GM23248 (cell line): Measurements from ENCODE around the gene ALK. TPM values are rescaled to one million over a fixed set of nuclear protein-coding genes. Genes with fewer than 3 reads are reported as not detected.
A peak's percentile ranks its signal among the peaks of the same experiment; 100 is the strongest.

ENCODE experiments used
- DNase-seq: peaks from one replicate; pipeline ENCODE4 v3.0.0-alpha.2; 2015
- H2AFZ ChIP-seq: fragments of 200-600 bp; sonication (generic); 2 replicates; pipeline ENCODE4 v1.6.1; 2016; ENCODE audit warnings: antibody characterized with exemption
- H3F3A ChIP-seq: fragments of 200-600 bp; sonication (generic); 2 replicates; pipeline ENCODE4 v1.6.1; 2016; ENCODE audit warnings: mild to moderate bottlenecking, antibody characterized with exemption, mixed run types; ENCODE audit not compliant: insufficient read depth
- H3K27ac ChIP-seq: fragments of 200-600 bp; sonication (generic); 2 replicates; pipeline ENCODE4 v1.5.1; 2016; ENCODE audit warnings: mild to moderate bottlenecking
- H3K27me3 ChIP-seq: fragments of 200-600 bp; sonication (generic); replicated peaks from 2 replicates; pipeline ENCODE4 v1.6.1; 2016; ENCODE audit warnings: mild to moderate bottlenecking; ENCODE audit not compliant: insufficient read depth
- H3K36me3 ChIP-seq: fragments of 200-600 bp; sonication (generic); 2 replicates; pipeline ENCODE4 v1.6.1; 2016; ENCODE audit warnings: low read depth, mild to moderate bottlenecking
- H3K4me1 ChIP-seq: fragments of 200-600 bp; sonication (generic); 2 replicates; pipeline ENCODE4 v1.6.1; 2016; ENCODE audit warnings: mild to moderate bottlenecking; ENCODE audit not compliant: insufficient read depth
- H3K4me2 ChIP-seq: fragments of 200-600 bp; sonication (generic); one replicate; pipeline ENCODE4 v1.6.1; 2016; ENCODE audit warnings: mild to moderate bottlenecking; ENCODE audit not compliant: unreplicated experiment
- H3K4me3 ChIP-seq: fragments of 200-600 bp; sonication (generic); 2 replicates; pipeline ENCODE4 v1.5.1; 2016; ENCODE audit warnings: mild to moderate bottlenecking
- H3K79me2 ChIP-seq: fragments of 200-600 bp; sonication (generic); 2 replicates; pipeline ENCODE4 v1.6.1; 2016; ENCODE audit warnings: mild to moderate bottlenecking; ENCODE audit not compliant: insufficient read depth
- H3K9ac ChIP-seq: fragments of 200-600 bp; sonication (generic); 2 replicates; pipeline ENCODE4 v1.6.1; 2016; ENCODE audit warnings: mild to moderate bottlenecking
- H3K9me2 ChIP-seq: fragments of 200-600 bp; sonication (generic); 2 replicates; pipeline ENCODE4 v1.6.1; 2016; ENCODE audit warnings: mixed run types, mild to moderate bottlenecking, moderate library complexity; ENCODE audit not compliant: insufficient read depth
- H3K9me3 ChIP-seq: fragments of 200-600 bp; sonication (generic); one replicate; pipeline ENCODE4 v1.6.1; 2017; ENCODE audit warnings: low read depth
- H4K20me1 ChIP-seq: fragments of 200-600 bp; sonication (generic); 2 replicates; pipeline ENCODE4 v1.6.0; 2016; ENCODE audit not compliant: insufficient read depth
- EZH2 ChIP-seq: fragments of 200-600 bp; sonication (generic); IDR thresholded peaks from 2 replicates; pipeline ENCODE4 v1.6.1; 2018; ENCODE audit warnings: antibody characterized with exemption, mild to moderate bottlenecking; ENCODE audit not compliant: insufficient read depth, poor library complexity, severe bottlenecking
- EZH2phosphoT487 ChIP-seq: fragments of 200-600 bp; sonication (generic); IDR thresholded peaks from 2 replicates; pipeline ENCODE4 v1.6.1; 2018; ENCODE audit warnings: antibody characterized with exemption, moderate library complexity, mild to moderate bottlenecking, low read depth; ENCODE audit not compliant: insufficient read depth
- WGBS, 2 experiments: methylation state at CpG; one replicate each; pipeline ENCODE4 v1.1.6; 2015 to 2017; ENCODE audit warnings: low lambda C conversion rate in 2 of 2, low coverage in 1 of 2; ENCODE audit errors: missing lambda C conversion rate in 2 of 2; 5-methylcytosine and 5-hydroxymethylcytosine counted together
- in situ Hi-C: fragments of 300-500 bp; cut with MboI; formaldehyde crosslinking; loops from 2 replicates; pipeline ENCODE4 v1.15.0; 2020
- polyA plus RNA-seq: library from polyadenylated mRNA; unstranded; fragments of >200 nt; fragmentation: Nextera tagmentation; extraction: Ambion mirVana; gene quantifications from 2 replicates; pipeline ENCODE4 v1.2.1, GENCODE V29; 2016
- total RNA-seq: library from RNA; depleted of rRNA; stranded (reverse); fragments of >200 nt; shearing (Covaris generic); gene quantifications from 2 replicates; pipeline ENCODE4 v1.2.3, GENCODE V29; 2014

ALK gene
- total and polyA plus RNA-seq, 2 experiments from 2014 or later = under 0.01 to 0.05 TPM

DNA sequence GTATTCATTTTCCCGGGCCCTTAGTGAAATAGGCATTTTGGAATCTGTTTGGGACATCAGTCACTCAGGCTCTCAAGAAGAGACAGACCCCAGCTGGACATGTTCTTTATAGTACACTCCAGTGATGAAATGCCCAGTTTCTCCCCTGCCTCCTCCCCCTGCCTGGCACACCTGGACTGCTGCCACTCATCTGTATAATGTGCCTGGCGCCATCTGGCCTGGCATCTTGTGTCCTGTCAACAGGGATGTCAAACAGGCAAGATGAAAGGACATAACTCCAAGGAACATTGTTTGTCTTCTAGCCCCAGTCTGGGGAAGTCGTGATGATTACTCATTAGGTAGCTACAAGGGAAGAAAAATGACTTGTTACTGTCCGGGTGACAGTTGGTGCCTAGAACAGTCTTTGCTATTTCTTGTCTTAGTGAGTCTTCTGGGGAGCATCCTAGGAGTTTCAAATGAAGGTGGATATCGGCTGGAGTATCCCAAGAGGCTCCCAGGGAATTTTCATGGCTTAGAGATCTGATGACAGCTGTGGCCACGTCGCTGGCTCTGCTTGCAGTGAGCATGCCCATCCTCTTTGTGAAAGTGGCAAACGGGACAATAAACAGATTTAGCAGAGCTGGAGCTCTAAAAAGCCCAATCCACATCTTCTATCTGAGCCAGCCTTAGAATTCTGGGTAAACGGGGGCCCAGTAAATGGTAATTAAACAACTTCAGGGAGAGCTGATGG, 153.6 kb downstream of the ALK start:
- Histone ChIP-seq H3K4me2 (no peak overlapping the region), H3K9me3 (no peaks in the 10 kb centered on the region), H3K36me3 (no peaks in the 10 kb centered on the region), H3K27ac (no peak overlapping the region), H3F3A (peaks cover 23% of the 10 kb centered on the region), H3K27me3 (no peaks in the 10 kb centered on the region), H4K20me1 (no peaks in the 10 kb centered on the region), H2AFZ (no peak overlapping the region), H3K4me3 (no peak overlapping the region), H3K9me2 (no peaks in the 10 kb centered on the region), H3K9ac (no peak overlapping the region), H3K4me1 (peaks cover 24% of the 10 kb centered on the region), H3K79me2 (no peaks in the 10 kb centered on the region)
- WGBS, 2 experiments = 24 to 26% methylated on average over 9 of the region's 9 CpGs
- TF ChIP-seq EZH2 (no peak), EZH2phosphoT487 (no peak)
- DNase-seq = peak; percentile 12
- in situ Hi-C loops = no loop called here

DNA sequence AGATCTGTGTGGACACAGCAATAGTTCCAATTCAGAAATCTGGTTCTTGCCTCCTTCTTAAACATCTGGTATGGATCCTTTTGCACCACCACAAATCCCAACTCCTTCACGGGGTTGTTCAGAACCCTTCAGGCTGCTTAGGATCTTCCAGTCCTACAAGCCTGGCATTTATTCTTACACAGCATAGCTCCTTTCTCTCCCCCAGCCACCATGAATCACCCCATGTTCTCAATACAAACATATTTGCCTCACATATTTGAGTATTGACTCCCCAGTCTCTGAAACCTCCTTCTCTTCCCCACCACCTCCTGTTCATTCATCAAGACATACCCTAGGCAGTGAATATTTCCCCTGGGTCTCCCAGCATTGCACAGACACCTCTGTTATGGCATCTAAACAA, 155.2 kb downstream of the ALK start:
- peak; percentile 79 for DNase-seq
- no peaks in the 10 kb centered on the region for H4K20me1 ChIP-seq
- H3K79me2 ChIP-seq = no peaks in the 10 kb centered on the region
- H3F3A ChIP-seq = peaks cover 23% of the 10 kb centered on the region
- H3K27me3 ChIP-seq = no peaks in the 10 kb centered on the region
- H3K36me3 ChIP-seq = no peaks in the 10 kb centered on the region
- H3K9me2 ChIP-seq = no peaks in the 10 kb centered on the region
- no peak overlapping the region for H3K9ac ChIP-seq
- no peak overlapping the region for H2AFZ ChIP-seq
- peak overlapping the region; percentile 34 for H3K4me2 ChIP-seq
- in situ Hi-C loops = no loop called here
- H3K9me3 ChIP-seq = no peaks in the 10 kb centered on the region
- H3K27ac ChIP-seq = no peak overlapping the region
- TF ChIP-seq EZH2 (no peak), EZH2phosphoT487 (no peak)
- no peak overlapping the region for H3K4me3 ChIP-seq
- WGBS, 2 experiments = 0% methylated on average over 1 of the region's 1 CpG
- H3K4me1 ChIP-seq = peaks cover 24% of the 10 kb centered on the region

DNA sequence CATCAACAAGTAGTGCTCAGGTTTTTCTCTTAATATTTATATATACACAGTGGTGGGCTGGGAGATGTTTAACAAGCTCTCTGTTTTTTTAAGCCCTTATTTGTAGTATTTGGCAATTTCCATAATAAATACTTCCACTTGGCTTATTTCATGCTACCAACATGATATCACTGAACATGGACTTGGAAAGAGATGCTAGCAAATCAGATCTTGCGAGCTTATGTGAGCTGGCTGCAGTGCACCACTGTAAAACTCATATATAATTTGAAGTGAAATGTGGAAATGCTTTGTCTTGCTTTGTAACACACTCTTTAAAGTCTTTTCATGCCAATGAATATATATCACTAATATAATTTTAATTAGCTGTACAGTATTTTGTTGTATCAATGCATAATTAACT, 155.7 kb downstream of the ALK start:
- H3K4me1 ChIP-seq = peaks cover 24% of the 10 kb centered on the region
- no peaks in the 10 kb centered on the region for H3K36me3 ChIP-seq
- peaks cover 23% of the 10 kb centered on the region for H3F3A ChIP-seq
- H2AFZ ChIP-seq = no peak overlapping the region
- H3K9me2 ChIP-seq = no peaks in the 10 kb centered on the region
- TF ChIP-seq EZH2phosphoT487 (no peak), EZH2 (no peak)
- peak overlapping the region; percentile 34 for H3K4me2 ChIP-seq
- no peak overlapping the region for H3K27ac ChIP-seq
- no peaks in the 10 kb centered on the region for H4K20me1 ChIP-seq
- H3K4me3 ChIP-seq = no peak overlapping the region
- DNase-seq = peak; percentile 74
- H3K79me2 ChIP-seq = no peaks in the 10 kb centered on the region
- WGBS, 2 experiments = 4 to 5% methylated on average over 1 of the region's 1 CpG
- no peak overlapping the region for H3K9ac ChIP-seq
- H3K9me3 ChIP-seq = no peaks in the 10 kb centered on the region
- no peaks in the 10 kb centered on the region for H3K27me3 ChIP-seq
- in situ Hi-C loops = no loop called here

DNA sequence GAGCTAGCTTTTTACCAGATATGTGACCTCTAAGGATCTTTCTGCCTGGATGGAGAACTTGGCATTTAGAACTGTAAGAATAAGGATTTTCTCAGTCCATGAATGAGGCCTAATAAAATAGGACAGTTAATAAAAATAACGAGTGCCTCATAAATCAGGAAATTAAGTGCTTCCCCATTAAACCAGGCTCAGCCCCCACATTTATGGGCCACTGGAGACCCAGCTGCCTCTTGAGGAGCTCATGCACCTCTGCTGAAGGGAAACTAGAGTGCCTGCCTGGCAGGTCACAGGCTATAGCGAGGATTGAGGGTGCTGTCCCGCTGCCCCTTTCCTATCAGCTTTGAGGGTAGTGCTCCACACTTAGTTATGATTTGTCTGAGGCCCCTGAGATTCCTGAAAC, 158.0 kb downstream of the ALK start:
- 17 to 20% methylated on average over 3 of the region's 3 CpGs for WGBS, 2 experiments
- Histone ChIP-seq H3K27me3 (no peaks in the 10 kb centered on the region), H3K9me3 (no peaks in the 10 kb centered on the region), H2AFZ (no peak overlapping the region), H3K4me3 (no peak overlapping the region), H3K36me3 (no peaks in the 10 kb centered on the region), H3K9ac (no peak overlapping the region), H4K20me1 (no peaks in the 10 kb centered on the region), H3F3A (peaks cover 23% of the 10 kb centered on the region), H3K9me2 (no peaks in the 10 kb centered on the region), H3K4me2 (no peak overlapping the region), H3K4me1 (peaks cover 24% of the 10 kb centered on the region), H3K27ac (no peak overlapping the region), H3K79me2 (no peaks in the 10 kb centered on the region)
- TF ChIP-seq EZH2 (no peak), EZH2phosphoT487 (no peak)
- in situ Hi-C loops = no loop called here
- DNase-seq = no peak
